Transverse colon (tissue), 4 donors: ENCODE results near the gene CD276. TPM values are rescaled to one million over a fixed set of nuclear protein-coding genes. Genes with fewer than 3 reads are reported as not detected.

ENCODE experiments used
- DNase-seq: peaks from one replicate; pipeline ENCODE4 v3.0.0-alpha.2; 2019
- H3K27ac ChIP-seq, 4 donors: fragments of 200-600 bp; sonication (generic); 2 replicates each; pipeline ENCODE4 v1.5.1; 2016 to 2018; ENCODE audit warnings: inconsistent platforms in 4 of 4
- H3K27me3 ChIP-seq: fragments of 200-600 bp; sonication (generic); 2 replicates; pipeline ENCODE4 v1.5.1; 2017; ENCODE audit warnings: inconsistent platforms
- H3K36me3 ChIP-seq, 4 donors: fragments of 200-600 bp; sonication (generic); 2 replicates each; pipeline ENCODE4 v1.5.1; 2017 to 2019; ENCODE audit warnings: inconsistent platforms in 4 of 4
- H3K4me1 ChIP-seq, 4 donors: fragments of 200-600 bp; sonication (generic); 2 replicates each; pipeline ENCODE4 v1.5.1; 2017 to 2020; ENCODE audit warnings: inconsistent platforms in 4 of 4
- H3K4me3 ChIP-seq, 4 donors: fragments of 200-600 bp; sonication (generic); 1 replicate in 1 of 4; 2 replicates in 3 of 4; pipeline versions ENCODE4 v1.5.1 to v1.6.1; 2017 to 2019; ENCODE audit warnings: inconsistent platforms in 4 of 4
- H3K9me3 ChIP-seq, 2 donors: fragments of 200-600 bp; sonication (generic); 2 replicates each; pipeline ENCODE4 v1.5.1; 2017 to 2019; ENCODE audit warnings: inconsistent platforms in 2 of 2
- CTCF ChIP-seq, 5 experiments: fragments of 200-600 bp in 3 of 5; fragments of 450-650 bp in 2 of 5; sonication (generic) in 3 of 5; IDR thresholded peaks; 1 replicate in 2 of 5; 2 replicates in 3 of 5; pipeline ENCODE4 v1.5.1; 2016 to 2017; ENCODE audit warnings: antibody characterized with exemption in 5 of 5, inconsistent platforms in 3 of 5, mild to moderate bottlenecking in 2 of 5, moderate library complexity in 1 of 5
- EP300 ChIP-seq: sonication (generic); formaldehyde crosslinking; IDR thresholded peaks from one replicate; pipeline ENCODE4 v1.6.1; 2017; ENCODE audit warnings: antibody characterized with exemption, low read depth
- POLR2A ChIP-seq: fragments of 450-650 bp; IDR thresholded peaks from one replicate; pipeline ENCODE4 v1.6.1; 2016; ENCODE audit warnings: antibody characterized with exemption, mild to moderate bottlenecking, moderate library complexity
- POLR2AphosphoS5 ChIP-seq, 3 donors: sonication (generic); formaldehyde crosslinking; IDR thresholded peaks; one replicate each; pipeline ENCODE4 v1.6.1; 2016; ENCODE audit warnings: antibody characterized with exemption in 3 of 3
- WGBS, 2 donors: methylation state at CpG; one replicate each; pipeline ENCODE4 v1.1.5; 2018; ENCODE audit warnings: low coverage in 1 of 2; 5-methylcytosine and 5-hydroxymethylcytosine counted together
- in situ Hi-C, 4 donors: fragments of 200-750 bp; cut with MboI; loops; one replicate each; pipeline versions ENCODE4 v1.15.0 to v1.15.1; 2017; ENCODE audit warnings: low sequenced_read_pairs in 3 of 4, low pct_ligation_motif_present in 1 of 4, low pct_unique_long_range_greater_than_20kb in 1 of 4
- intact Hi-C: fragments of 100-400 bp; cut with DNase I; formaldehyde crosslinking; loops from one replicate; pipeline ENCODE4 v1.15.1; 2023; ENCODE audit warnings: low total_unique reads
- total RNA-seq, 4 donors: library from RNA; depleted of rRNA; stranded (reverse); fragments of >200 nt; gene quantifications; one replicate each; pipeline ENCODE4 v1.1.0, GENCODE V29; 2016

CD276 gene
- total RNA-seq, 4 donors from 2014 or later, result 26.8 to 110 (median 45.7) TPM

- intact Hi-C loops, result no loop called here
- WGBS, 2 donors, result 65 to 80% methylated on average over 5 to 8 of the region's 8 CpGs
Measured at GRCh38 chr15:73746261-73746660, 62.1 kb downstream of the CD276 start.

GRCh38 chr15:73746883-73747282 is 62.7 kb downstream of the CD276 start:
- Histone ChIP-seq H3K4me3 (no peak overlapping the region), H3K36me3 (no peaks in the 10 kb centered on the region), H3K27me3 (peaks cover 17% of the 10 kb centered on the region), H3K27ac (no peak overlapping the region), H3K4me1 (peaks cover 0 to 16% (median 4%) of the 10 kb centered on the region in 4 donors), H3K9me3 (no peaks in the 10 kb centered on the region)
- no peak for TF ChIP-seq CTCF (IDR thresholded peaks at IDR 0.05)
- no peak for TF ChIP-seq POLR2AphosphoS5 (IDR thresholded peaks at IDR 0.05)
- no peak for TF ChIP-seq EP300
- TF ChIP-seq POLR2A, result no peak
- no peak for DNase-seq
- in situ Hi-C loops (no loop called here), intact Hi-C loops (no loop called here)
- 18 to 23% methylated on average over 3 to 7 of the region's 7 CpGs for WGBS, 2 donors

More at GRCh38 chr15:73746261-73746660, 62.1 kb downstream of the CD276 start:
- H3K9me3 ChIP-seq, result no peaks in the 10 kb centered on the region
- TF ChIP-seq EP300, result no peak
- no peak for TF ChIP-seq POLR2A
- no peak for TF ChIP-seq POLR2AphosphoS5 (IDR thresholded peaks at IDR 0.05)
- TF ChIP-seq CTCF (IDR thresholded peaks at IDR 0.05), result no peak
- H3K4me3 ChIP-seq, result no peak overlapping the region
- no peak for DNase-seq
- H3K27ac ChIP-seq, result no peak overlapping the region
- no peaks in the 10 kb centered on the region for H3K36me3 ChIP-seq
- peaks cover 11% of the 10 kb centered on the region for H3K27me3 ChIP-seq
- peaks cover 0 to 10% (median 1%) of the 10 kb centered on the region in 4 donors for H3K4me1 ChIP-seq
- in situ Hi-C loops, result no loop called here

GRCh38 chr15:73747847-73748590 is 63.8 kb downstream of the CD276 start:
- no peaks in the 10 kb centered on the region for H3K36me3 ChIP-seq
- DNase-seq, result no peak
- TF ChIP-seq CTCF (IDR thresholded peaks at IDR 0.05) (no peak), EP300 (no peak), POLR2AphosphoS5 (IDR thresholded peaks at IDR 0.05) (no peak), POLR2A (no peak)
- no peak overlapping the region for H3K4me3 ChIP-seq
- H3K9me3 ChIP-seq, result no peaks in the 10 kb centered on the region
- 80 to 95% methylated on average over 4 to 11 of the region's 11 CpGs for WGBS, 2 donors
- intact Hi-C loops (no loop called here), in situ Hi-C loops (no loop called here)
- H3K27ac ChIP-seq, result no peak overlapping the region
- peaks cover 27% of the 10 kb centered on the region for H3K27me3 ChIP-seq
- H3K4me1 ChIP-seq, result peaks cover 0 to 18% (median 11%) of the 10 kb centered on the region in 4 donors

GRCh38 chr15:73748730-73749129 is 64.5 kb downstream of the CD276 start:
- in situ Hi-C loops, result no loop called here
- Histone ChIP-seq H3K27ac (no peak overlapping the region), H3K4me1 (peaks cover 0 to 21% (median 11%) of the 10 kb centered on the region in 4 donors), H3K4me3 (no peak overlapping the region), H3K27me3 (peaks cover 34% of the 10 kb centered on the region), H3K36me3 (no peaks in the 10 kb centered on the region), H3K9me3 (no peaks in the 10 kb centered on the region)
- TF ChIP-seq EP300, result no peak
- TF ChIP-seq POLR2AphosphoS5 (IDR thresholded peaks at IDR 0.05), result no peak
- no peak for TF ChIP-seq CTCF (IDR thresholded peaks at IDR 0.05)
- no peak for TF ChIP-seq POLR2A
- DNase-seq, result no peak
- intact Hi-C loops, result no loop called here
- 68% methylated on average over 6 of the region's 6 CpGs; no CpG with 5 or more reads in 1 of the 2 donors for WGBS, 2 donors
